GM12878 (cell line): Measurements from ENCODE around the gene GLS. TPM values are rescaled to one million over a fixed set of nuclear protein-coding genes. Genes with fewer than 3 reads are reported as not detected.

Experiments
- ATAC-seq: fragments of 200-7000 bp; cut with Tn5 transposase; 3 replicates; pipeline ENCODE4 v1.9.1; 2020; ENCODE audit warnings: mild to moderate bottlenecking, moderate library complexity
- BruUV-seq: library from RNA; stranded (reverse); fragments of 400-500 nt; replicated peaks from 2 replicates; lab custom pipeline; 2021; lab: Mats Ljungman, UMichigan
- CTCF ChIA-PET: fragments of 300-600 bp; sonication (Branson Sonifier 250); formaldehyde crosslinking; extraction: SDS; loops from one replicate; lab custom pipeline; 2021; ENCODE audit warnings: inconsistent platforms; lab: Yijun Ruan, JAX
- POLR2A ChIA-PET: fragments of 350-600 bp; formaldehyde crosslinking; extraction: SDS; loops from one replicate; lab custom pipeline; 2021; ENCODE audit warnings: inconsistent platforms; lab: Charles Lee
- RAD21 ChIA-PET: fragments of 300-600 bp; sonication (Branson Sonifier 250); formaldehyde crosslinking; loops from one replicate; lab custom pipeline; 2023; ENCODE audit warnings: antibody characterized with exemption; ENCODE audit not compliant: unreplicated experiment; lab: Charles Lee
- SMC1A ChIA-PET: fragments of 300-600 bp; sonication (Branson Sonifier 250); formaldehyde crosslinking; loops from one replicate; lab custom pipeline; 2023; ENCODE audit not compliant: unreplicated experiment, uncharacterized antibody; lab: Charles Lee
- DNase-seq: peaks from one replicate; pipeline ENCODE4 v3.0.0-alpha.2; 2011; ENCODE audit warnings: low read depth, low spot score
- FAIRE-seq: peaks from 3 replicates; lab custom pipeline; 2011; peaks lifted over from hg19 to GRCh38; lab: Jason Lieb, UNC
- H2AFZ ChIP-seq: 2 replicates; pipeline ENCODE4 v1.6.0; 2011; ENCODE audit warnings: low read depth, low read length, control low read depth; ENCODE audit not compliant: control insufficient read depth
- H3K27ac ChIP-seq: 2 replicates; pipeline ENCODE4 v1.5.1; 2011; ENCODE audit warnings: control low read depth; ENCODE audit not compliant: control insufficient read depth, insufficient read depth
- H3K27me3 ChIP-seq, 2 experiments: replicated peaks in 1 of 2; 2 replicates each; pipeline versions ENCODE4 v1.6.0 to v1.6.1; 2011; ENCODE audit warnings: low read length in 1 of 2; ENCODE audit not compliant: control insufficient read depth in 2 of 2, insufficient read depth in 2 of 2
- H3K36me3 ChIP-seq, 2 experiments: 2 replicates each; pipeline ENCODE4 v1.5.1; 2011; ENCODE audit warnings: low read length in 1 of 2; ENCODE audit not compliant: control insufficient read depth in 2 of 2, insufficient read depth in 2 of 2
- H3K4me1 ChIP-seq: 2 replicates; pipeline ENCODE4 v1.6.1; 2011; ENCODE audit warnings: mild to moderate bottlenecking, low read length, moderate library complexity, mixed read lengths; ENCODE audit not compliant: control insufficient read depth, insufficient read depth
- H3K4me2 ChIP-seq: 2 replicates; pipeline ENCODE4 v1.6.0; 2011; ENCODE audit warnings: control low read depth; ENCODE audit not compliant: control insufficient read depth, insufficient read depth
- H3K4me3 ChIP-seq: fragments of 200-600 bp; sonication (generic); 2 replicates; pipeline ENCODE4 v1.5.1; 2016
- H3K79me2 ChIP-seq: 2 replicates; pipeline ENCODE4 v1.6.0; 2011; ENCODE audit warnings: low read length; ENCODE audit not compliant: control insufficient read depth, insufficient read depth
- H3K9ac ChIP-seq: 2 replicates; pipeline ENCODE4 v1.8.0; 2011; ENCODE audit warnings: low read length, control low read depth, mixed read lengths; ENCODE audit not compliant: control insufficient read depth, insufficient read depth
- H3K9me3 ChIP-seq: replicated peaks from 3 replicates; pipeline ENCODE4 v1.5.1; 2011; ENCODE audit warnings: mild to moderate bottlenecking, low read length; ENCODE audit not compliant: control insufficient read depth, insufficient read depth
- H4K20me1 ChIP-seq: 2 replicates; pipeline ENCODE4 v1.6.0; 2011; ENCODE audit not compliant: control insufficient read depth, insufficient read depth
- ELK1 ChIP-seq: IDR thresholded peaks from 2 replicates; pipeline ENCODE4 v1.6.1; 2012; ENCODE audit warnings: low read depth, low read length, improper control_type of control experiment
- IRF4 ChIP-seq: IDR thresholded peaks from 2 replicates; pipeline ENCODE4 v1.6.1; 2011; ENCODE audit warnings: low read depth, low read length
- JUND ChIP-seq: IDR thresholded peaks from 2 replicates; pipeline ENCODE4 v1.6.1; 2012; ENCODE audit warnings: low read depth, mild to moderate bottlenecking, low read length, improper control_type of control experiment, moderate library complexity
- NRF1 ChIP-seq: conservative IDR thresholded peaks from 2 replicates; pipeline ENCODE4 v1.6.1; 2011; ENCODE audit warnings: mild to moderate bottlenecking, low read depth, low read length, improper control_type of control experiment
- PAX8 ChIP-seq: fragments of 450-650 bp; IDR thresholded peaks from 2 replicates; pipeline ENCODE4 v1.6.1; 2017; ENCODE audit warnings: mild to moderate bottlenecking, moderate library complexity
- PML ChIP-seq: IDR thresholded peaks from 2 replicates; pipeline ENCODE4 v1.6.1; 2012; ENCODE audit warnings: low read length, inconsistent platforms
- POLR2AphosphoS5 ChIP-seq: IDR thresholded peaks from 2 replicates; pipeline ENCODE4 v1.6.1; 2011; ENCODE audit warnings: mild to moderate bottlenecking, low read length, inconsistent platforms
- RAD51 ChIP-seq: fragments of 450-650 bp; IDR thresholded peaks from 2 replicates; pipeline ENCODE4 v1.6.1; 2016; ENCODE audit warnings: moderate library complexity, mild to moderate bottlenecking, inconsistent platforms
- RELA ChIP-seq: fragments of 450-650 bp; IDR thresholded peaks from 2 replicates; pipeline ENCODE4 v1.8.0; 2014; ENCODE audit warnings: borderline replicate concordance; ENCODE audit not compliant: partially characterized antibody
- SREBF1 ChIP-seq: IDR thresholded peaks from 2 replicates; pipeline ENCODE4 v1.6.1; 2012; ENCODE audit warnings: mild to moderate bottlenecking, low read length
- SUPT20H ChIP-seq: IDR thresholded peaks from 2 replicates; pipeline ENCODE4 v1.6.1; 2011; ENCODE audit warnings: low read depth, mild to moderate bottlenecking, low read length, moderate library complexity, borderline replicate concordance; ENCODE audit not compliant: control insufficient read depth
- YY1 ChIP-seq: IDR thresholded peaks from 2 replicates; pipeline ENCODE4 v1.6.1; 2011; ENCODE audit warnings: low read depth, mild to moderate bottlenecking, low read length
- WGBS: methylation state at CpG from one replicate; pipeline ENCODE4 v1.1.6; 2016; ENCODE audit warnings: low lambda C conversion rate; ENCODE audit not compliant: insufficient replicate concordance, insufficient coverage; ENCODE audit errors: missing lambda C conversion rate; 5-methylcytosine and 5-hydroxymethylcytosine counted together
- in situ Hi-C: fragments of 300-500 bp; cut with MboI; formaldehyde crosslinking; loops from 9 replicates; pipeline ENCODE4 v1.14.3; 2018; ENCODE audit warnings: mixed read lengths
- intact Hi-C: fragments of 100-400 bp; cut with micrococcal nuclease; formaldehyde crosslinking; loops from one replicate; pipeline ENCODE4 v1.14.2; 2022; ENCODE audit not compliant: unreplicated experiment
- polyA plus RNA-seq, 11 experiments: library from polyadenylated mRNA; depleted of rRNA in 4 of 11; unstranded in 6 of 11; stranded (reverse) in 5 of 11; fragments of >200 nt; fragmentation: Nextera tagmentation in 4 of 11; fragmentation: Illumina TruSeq in 1 of 11; extraction: Ambion mirVana in 4 of 11; extraction: Trizol in 1 of 11; gene quantifications; 1 replicate in 1 of 11; 2 replicates in 10 of 11; pipeline versions ENCODE4 v1.2.1 to v1.2.3, GENCODE V29; 2011 to 2016; ENCODE audit warnings: inconsistent platforms in 2 of 11, missing spikeins in 2 of 11, low read depth in 1 of 11
- total RNA-seq, 4 experiments: library from RNA; depleted of rRNA in 3 of 4; stranded (reverse); fragments of >200 nt in 3 of 4; fragmentation: Illumina TruSeq in 1 of 4; extraction: Trizol in 1 of 4; gene quantifications; 2 replicates each; pipeline versions ENCODE4 v1.2.1 to v1.2.3, GENCODE V29; 2013 to 2021
- TF ChIP-seq, protein P1 (sequence below): IDR thresholded peaks from 2 replicates; pipeline ENCODE4 v1.6.1; 2011; ENCODE audit warnings: borderline replicate concordance, low read depth, mild to moderate bottlenecking, moderate library complexity, low read length; ENCODE audit not compliant: insufficient read depth, poor library complexity, severe bottlenecking

GLS gene
- total and polyA plus RNA-seq, 10 of the 15 experiments (the other 5 are each of a cell fraction or from before 2014, with no cell fraction given) = 15.7 to 145 (median 70.8) TPM

DNA sequence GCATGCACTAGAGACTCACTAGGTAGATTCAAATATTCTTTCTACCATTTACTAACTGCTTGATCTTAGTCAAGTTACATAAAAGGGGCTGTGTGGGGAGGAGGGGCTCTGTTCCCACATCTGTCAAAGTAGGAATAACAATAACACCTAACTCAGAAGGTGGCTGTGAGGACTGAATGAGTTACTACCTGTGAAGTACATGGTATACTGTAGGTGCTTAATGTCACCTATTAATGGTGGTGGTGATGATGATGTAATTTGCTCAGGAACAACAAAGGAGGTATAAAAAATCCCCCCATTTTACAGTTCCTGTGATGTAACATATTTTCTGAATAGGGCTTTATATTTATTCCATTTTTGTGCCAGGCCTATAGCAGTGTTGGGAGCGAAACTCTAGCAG lies 92.6 kb downstream of the GLS start:
- Histone ChIP-seq H3K27me3 (no peaks in the 10 kb centered on the region), H3K79me2 (no peaks in the 10 kb centered on the region; the same call in none of the 2 replicates), H3K36me3 (peaks cover 46 to 89% of the 10 kb centered on the region in 2 experiments), H3K9ac (no peak overlapping the region), H2AFZ (no peak overlapping the region), H3K27ac (no peak overlapping the region), H3K4me2 (no peak overlapping the region), H4K20me1 (peaks cover 13% of the 10 kb centered on the region), H3K4me3 (no peak overlapping the region), H3K9me3 (no peaks in the 10 kb centered on the region), H3K4me1 (no peaks in the 10 kb centered on the region)
- BruUV-seq = no TSS peak
- DNase-seq (no peak), ATAC-seq (no peak), FAIRE-seq (no peak)
- ChIA-PET SMC1A (interaction anchor here (0.6 to 1.5 kb wide), 4 partner anchors 9 to 1175 kb away, joined by 3 to 7 read pairs (median 3); no protein-coding TSS in a partner anchor), POLR2A (interaction anchor here (0.6 kb wide), 1 partner anchor 151 kb away, joined by 4 read pairs; no protein-coding TSS in a partner anchor), RAD21 (interaction anchor here (2.1 kb wide), 1 partner anchor 122 kb away, joined by 6 read pairs; no protein-coding TSS in a partner anchor), CTCF (interaction anchor here (0.6 to 1.1 kb wide), 2 partner anchors 14 to 24 kb away, joined by 3 read pairs; no protein-coding TSS in a partner anchor)
- in situ Hi-C loops (no loop called here), intact Hi-C loops (no loop called here)
- no peak for TF ChIP-seq YY1
- peak; percentile 77 for TF ChIP-seq POLR2AphosphoS5
- WGBS = 100% methylated on average over 1 of the region's 1 CpG

GRCh38 chr2:190973726-190974628 lies 93.4 kb downstream of the GLS start:
- BruUV-seq = TSS peak; percentile 12
- H3K4me1 ChIP-seq = no peaks in the 10 kb centered on the region
- no peak overlapping the region for H3K27ac ChIP-seq
- no peak for ATAC-seq
- no peak for DNase-seq
- intact Hi-C loops = no loop called here
- H2AFZ ChIP-seq = no peak overlapping the region
- H3K9me3 ChIP-seq = no peaks in the 10 kb centered on the region
- no peaks in the 10 kb centered on the region for H3K27me3 ChIP-seq
- no peaks in the 10 kb centered on the region; the same call in none of the 2 replicates for H3K79me2 ChIP-seq
- H3K4me2 ChIP-seq = no peak overlapping the region
- FAIRE-seq = no peak
- WGBS = 98% methylated on average over 11 of the region's 11 CpGs
- ChIA-PET CTCF (interaction anchor here (0.6 to 1.1 kb wide), 4 partner anchors 14 to 1199 kb away, joined by 3 read pairs; no protein-coding TSS in a partner anchor), POLR2A (no interaction called here), RAD21 (interaction anchor here (0.8 to 2.1 kb wide), 2 partner anchors 11 to 123 kb away, joined by 3 to 6 read pairs; no protein-coding TSS in a partner anchor), SMC1A (interaction anchor here (1.1 to 2.1 kb wide), 4 partner anchors 8 to 124 kb away, joined by 3 to 7 read pairs (median 4); no protein-coding TSS in a partner anchor)
- no peak overlapping the region for H3K4me3 ChIP-seq
- peaks cover 51 to 92% of the 10 kb centered on the region in 2 experiments for H3K36me3 ChIP-seq
- in situ Hi-C loops = no loop called here
- peaks cover 13% of the 10 kb centered on the region for H4K20me1 ChIP-seq
- no peak overlapping the region for H3K9ac ChIP-seq
- TF ChIP-seq PAX8 (no peak), SUPT20H (no peak), PML (no peak), JUND (no peak), RAD51 (no peak), ELK1 (no peak), IRF4 (no peak), RELA (no peak), SREBF1 (no peak), NRF1 (no peak)
- TF ChIP-seq, protein P1, sequence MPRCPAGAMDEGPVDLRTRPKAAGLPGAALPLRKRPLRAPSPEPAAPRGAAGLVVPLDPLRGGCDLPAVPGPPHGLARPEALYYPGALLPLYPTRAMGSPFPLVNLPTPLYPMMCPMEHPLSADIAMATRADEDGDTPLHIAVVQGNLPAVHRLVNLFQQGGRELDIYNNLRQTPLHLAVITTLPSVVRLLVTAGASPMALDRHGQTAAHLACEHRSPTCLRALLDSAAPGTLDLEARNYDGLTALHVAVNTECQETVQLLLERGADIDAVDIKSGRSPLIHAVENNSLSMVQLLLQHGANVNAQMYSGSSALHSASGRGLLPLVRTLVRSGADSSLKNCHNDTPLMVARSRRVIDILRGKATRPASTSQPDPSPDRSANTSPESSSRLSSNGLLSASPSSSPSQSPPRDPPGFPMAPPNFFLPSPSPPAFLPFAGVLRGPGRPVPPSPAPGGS = no peak
